ENCODE measurements around the gene ZNF319.

The ZNF319 gene

GRCh38 chr16:58000706-58001676 lies 519 bp upstream of the ZNF319 start, which contains the start of gene USB1:
Gene USB1 (plus strand): TSS chr16:58001407. CDS start chr16:58001484, 77 bp downstream.
- H3K4me3 Mint-ChIP-seq: peak within 1 kb of the TSS; percentile 90

GRCh38 chr16:57999366-57999970 lies 1.0 kb downstream of the ZNF319 start:
- Mint-ChIP-seq H3K4me3 (peak overlapping the region; percentile 77), H3K27me3 (no peaks in the 10 kb centered on the region), H3K36me3 (peaks cover 14% of the 10 kb centered on the region), H3K27ac (peak overlapping the region; percentile 67), H3K9me3 (no peaks in the 10 kb centered on the region), H3K4me1 (peaks cover 25% of the 10 kb centered on the region)
- DNase-seq (ENCODE audit: low spot score in 2 of 2) (no peak), ATAC-seq (ENCODE audit: low read depth) (no peak)

More at GRCh38 chr16:58000706-58001676, 519 bp upstream of the ZNF319 start, which contains the start of gene USB1:
- H3K36me3 Mint-ChIP-seq: peaks cover 12% of the 10 kb centered on the region
- no peaks in the 10 kb centered on the region for H3K9me3 Mint-ChIP-seq
- ATAC-seq (ENCODE audit: low read depth) (peak; percentile 79), DNase-seq (ENCODE audit: low spot score in 2 of 2) (peak; percentile 91 to 94)
- peaks cover 26% of the 10 kb centered on the region for H3K4me1 Mint-ChIP-seq
- H3K27me3 Mint-ChIP-seq: no peaks in the 10 kb centered on the region
- H3K27ac Mint-ChIP-seq: peak within 1 kb of the TSS; percentile 87

GRCh38 chr16:57998992-57999365 lies 1.5 kb downstream of the ZNF319 start:
- no peaks in the 10 kb centered on the region for H3K27me3 Mint-ChIP-seq
- H3K4me1 Mint-ChIP-seq: peaks cover 24% of the 10 kb centered on the region
- peaks cover 12% of the 10 kb centered on the region for H3K36me3 Mint-ChIP-seq
- H3K9me3 Mint-ChIP-seq: no peaks in the 10 kb centered on the region
- H3K4me3 Mint-ChIP-seq: peak overlapping the region; percentile 77
- ATAC-seq (ENCODE audit: low read depth): no peak
- no peak for DNase-seq (ENCODE audit: low spot score in 2 of 2)
- peak overlapping the region; percentile 67 for H3K27ac Mint-ChIP-seq

GRCh38 chr16:57998486-57998885 lies 2.0 kb downstream of the ZNF319 start:
- Mint-ChIP-seq H3K9me3 (no peaks in the 10 kb centered on the region), H3K36me3 (peaks cover 9% of the 10 kb centered on the region), H3K4me3 (no peak overlapping the region), H3K27me3 (no peaks in the 10 kb centered on the region), H3K4me1 (peaks cover 22% of the 10 kb centered on the region), H3K27ac (no peak overlapping the region)
- ATAC-seq (ENCODE audit: low read depth) (no peak), DNase-seq (ENCODE audit: low spot score in 2 of 2) (no peak)

GRCh38 chr16:57997528-57998265 lies 2.8 kb downstream of the ZNF319 start:
- no peak for DNase-seq (ENCODE audit: low spot score in 2 of 2)
- Mint-ChIP-seq H3K27me3 (no peaks in the 10 kb centered on the region), H3K4me3 (no peak overlapping the region), H3K36me3 (peaks cover 9% of the 10 kb centered on the region), H3K9me3 (no peaks in the 10 kb centered on the region), H3K27ac (no peak overlapping the region), H3K4me1 (peaks cover 22% of the 10 kb centered on the region)
- ATAC-seq (ENCODE audit: low read depth): no peak

- H3K36me3 Mint-ChIP-seq: peaks cover 7% of the 10 kb centered on the region
- no peak overlapping the region for H3K4me3 Mint-ChIP-seq
- no peaks in the 10 kb centered on the region for H3K9me3 Mint-ChIP-seq
- H3K4me1 Mint-ChIP-seq: peaks cover 22% of the 10 kb centered on the region
- no peak for DNase-seq (ENCODE audit: low spot score in 2 of 2)
- H3K27me3 Mint-ChIP-seq: no peaks in the 10 kb centered on the region
- ATAC-seq (ENCODE audit: low read depth): no peak
- H3K27ac Mint-ChIP-seq: no peak overlapping the region
These were observed 3.3 kb downstream of the ZNF319 start for GRCh38 chr16:57997176-57997527.

GRCh38 chr16:57996406-57997175 lies 3.9 kb downstream of the ZNF319 start:
- H3K4me1 Mint-ChIP-seq: peaks cover 18% of the 10 kb centered on the region
- no peak for DNase-seq (ENCODE audit: low spot score in 2 of 2)
- H3K4me3 Mint-ChIP-seq: no peak overlapping the region
- ATAC-seq (ENCODE audit: low read depth): no peak
- H3K27me3 Mint-ChIP-seq: no peaks in the 10 kb centered on the region
- no peaks in the 10 kb centered on the region for H3K9me3 Mint-ChIP-seq
- peaks cover 7% of the 10 kb centered on the region for H3K36me3 Mint-ChIP-seq
- H3K27ac Mint-ChIP-seq: no peak overlapping the region

- no peak for DNase-seq (ENCODE audit: low spot score in 2 of 2)
- no peak for ATAC-seq (ENCODE audit: low read depth)
- Mint-ChIP-seq H3K9me3 (no peaks in the 10 kb centered on the region), H3K4me3 (no peak overlapping the region), H3K27me3 (no peaks in the 10 kb centered on the region), H3K36me3 (peaks cover 7% of the 10 kb centered on the region), H3K27ac (no peak overlapping the region), H3K4me1 (peaks cover 15% of the 10 kb centered on the region)
These were observed 4.6 kb downstream of the ZNF319 start for GRCh38 chr16:57995721-57996405.

GRCh38 chr16:57994778-57995177 lies 5.7 kb downstream of the ZNF319 start:
- peaks cover 15% of the 10 kb centered on the region for H3K4me1 Mint-ChIP-seq
- no peaks in the 10 kb centered on the region for H3K27me3 Mint-ChIP-seq
- no peaks in the 10 kb centered on the region for H3K9me3 Mint-ChIP-seq
- DNase-seq (ENCODE audit: low spot score in 2 of 2) (no peak), ATAC-seq (ENCODE audit: low read depth) (peak; percentile 67)
- no peak overlapping the region for H3K27ac Mint-ChIP-seq
- peaks cover 7% of the 10 kb centered on the region for H3K36me3 Mint-ChIP-seq
- H3K4me3 Mint-ChIP-seq: no peak overlapping the region

- H3K27me3 Mint-ChIP-seq: no peaks in the 10 kb centered on the region
- DNase-seq (ENCODE audit: low spot score in 2 of 2) (no peak), ATAC-seq (ENCODE audit: low read depth) (no peak)
- no peaks in the 10 kb centered on the region for H3K9me3 Mint-ChIP-seq
- peaks cover 7% of the 10 kb centered on the region for H3K36me3 Mint-ChIP-seq
- H3K4me3 Mint-ChIP-seq: no peak overlapping the region
- H3K4me1 Mint-ChIP-seq: peaks cover 15% of the 10 kb centered on the region
- H3K27ac Mint-ChIP-seq: no peak overlapping the region
These were observed 6.1 kb downstream of the ZNF319 start for GRCh38 chr16:57994361-57994760.

GRCh38 chr16:57993897-57994296 lies 6.6 kb downstream of the ZNF319 start:
- Mint-ChIP-seq H3K9me3 (no peaks in the 10 kb centered on the region), H3K27ac (no peak overlapping the region), H3K4me3 (no peak overlapping the region), H3K27me3 (no peaks in the 10 kb centered on the region), H3K4me1 (peaks cover 10% of the 10 kb centered on the region), H3K36me3 (peaks cover 7% of the 10 kb centered on the region)
- ATAC-seq (ENCODE audit: low read depth) (no peak), DNase-seq (ENCODE audit: low spot score in 2 of 2) (no peak)

- DNase-seq (ENCODE audit: low spot score in 2 of 2) (no peak), ATAC-seq (ENCODE audit: low read depth) (no peak)
- H3K36me3 Mint-ChIP-seq: peaks cover 7% of the 10 kb centered on the region
- H3K27ac Mint-ChIP-seq: no peak overlapping the region
- no peaks in the 10 kb centered on the region for H3K9me3 Mint-ChIP-seq
- peaks cover 7% of the 10 kb centered on the region for H3K4me1 Mint-ChIP-seq
- no peak overlapping the region for H3K4me3 Mint-ChIP-seq
- no peaks in the 10 kb centered on the region for H3K27me3 Mint-ChIP-seq
These were observed 7.0 kb downstream of the ZNF319 start for GRCh38 chr16:57993438-57993837.

GRCh38 chr16:57992084-57992483 lies 8.4 kb downstream of the ZNF319 start:
- Mint-ChIP-seq H3K27ac (no peak overlapping the region), H3K27me3 (no peaks in the 10 kb centered on the region), H3K4me1 (peaks cover 7% of the 10 kb centered on the region), H3K9me3 (no peaks in the 10 kb centered on the region), H3K36me3 (peaks cover 4% of the 10 kb centered on the region), H3K4me3 (no peak overlapping the region)
- DNase-seq (ENCODE audit: low spot score in 2 of 2): no peak
- ATAC-seq (ENCODE audit: low read depth): no peak
